HG02852 (cell line): ENCODE data around the gene CPSF4L.

Source experiments
- ATAC-seq: cut with Tn5 transposase; IDR thresholded peaks from one replicate; pipeline ENCODE4 v1.9.1; 2021; ENCODE audit warnings: mild to moderate bottlenecking, moderate library complexity; ENCODE audit not compliant: unreplicated experiment

Gene CPSF4L

DNA sequence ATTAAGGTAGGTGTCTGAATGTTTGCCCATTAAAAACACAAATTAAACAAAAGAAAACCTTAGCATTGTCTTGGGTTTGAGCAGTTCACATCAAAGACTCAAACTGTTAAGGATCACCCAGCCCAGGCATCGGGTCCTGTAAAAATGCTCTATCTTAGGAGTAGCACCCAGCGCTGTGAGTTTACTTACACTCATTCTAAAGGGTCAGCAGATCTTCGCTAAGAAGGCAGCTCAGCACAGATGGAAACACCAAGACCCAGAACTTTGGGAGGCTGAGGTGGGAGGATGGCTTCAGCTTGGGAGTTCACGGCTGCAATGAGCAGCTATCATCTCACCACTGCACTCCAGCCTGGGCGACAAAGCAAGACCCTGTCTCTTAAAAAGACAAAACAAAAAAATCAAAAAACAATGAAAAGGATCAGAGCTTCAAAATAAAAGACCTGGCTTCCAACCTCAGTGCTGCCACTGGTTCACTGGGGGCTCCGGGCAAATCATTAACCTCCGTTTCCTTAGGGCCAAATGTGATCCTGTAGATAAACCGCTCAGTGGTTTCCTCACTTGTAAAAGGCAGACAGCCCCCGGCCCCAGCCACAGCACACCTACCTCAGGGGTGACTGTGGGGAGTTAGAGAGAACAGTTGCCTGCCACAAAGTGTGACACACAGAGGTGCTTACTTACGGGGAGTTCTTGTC lies 57.7 kb downstream of the CPSF4L start:
- ATAC-seq = no peak

- no peak for ATAC-seq
Measured at GRCh38 chr17:73203135-73203787, 58.4 kb downstream of the CPSF4L start.

GRCh38 chr17:73201215-73202069 lies 60.2 kb downstream of the CPSF4L start:
- no peak for ATAC-seq

GRCh38 chr17:73200476-73200875 lies 61.2 kb downstream of the CPSF4L start:
- no peak for ATAC-seq

DNA sequence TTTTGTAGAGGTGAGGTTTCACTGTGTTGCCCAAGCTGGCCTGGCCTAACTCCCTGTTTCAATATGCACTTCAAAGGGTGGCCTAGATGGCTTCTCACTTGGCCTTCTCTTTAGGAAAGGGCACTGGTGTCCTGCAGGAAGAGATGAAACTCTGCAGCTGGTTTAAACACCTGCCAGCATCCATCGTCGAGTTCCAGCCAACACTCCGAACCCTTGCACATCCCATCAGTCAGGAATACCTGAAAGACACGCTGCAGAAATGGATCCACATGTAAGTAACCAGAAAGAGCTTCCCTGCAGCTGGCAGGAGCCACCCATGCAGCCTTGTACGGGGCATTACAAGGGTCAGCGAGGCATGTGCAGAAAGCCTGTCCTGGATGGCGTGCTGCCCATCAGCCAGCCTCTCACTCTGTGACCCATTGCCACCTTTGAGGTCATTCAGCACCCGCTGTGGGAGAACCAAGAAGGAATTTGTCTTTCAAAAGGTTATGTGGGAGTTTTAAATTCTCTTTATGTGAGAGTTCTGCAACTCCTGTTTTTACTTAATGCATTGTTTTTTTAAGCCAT lies 61.8 kb downstream of the CPSF4L start:
- no peak for ATAC-seq

DNA sequence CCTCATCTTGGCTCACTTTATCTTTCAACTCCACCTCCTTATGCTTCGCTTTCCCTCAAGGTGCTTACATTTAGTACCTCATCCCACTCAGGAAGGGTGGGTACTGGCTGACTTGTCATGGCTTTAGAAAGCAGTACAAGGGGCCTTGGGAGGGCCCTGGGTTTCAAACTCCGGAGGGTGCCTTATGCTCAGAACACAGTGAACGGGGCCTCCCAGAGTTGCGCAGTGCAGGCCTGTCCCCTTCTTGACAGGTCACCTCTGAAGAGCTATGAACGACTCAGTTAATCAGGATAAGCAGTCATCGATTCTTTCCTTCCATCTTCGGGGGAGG lies 62.8 kb downstream of the CPSF4L start:
- ATAC-seq = no peak
